Measurements from ENCODE around the gene PHAF1. TPM values are rescaled to one million over a fixed set of nuclear protein-coding genes. Genes with fewer than 3 reads are reported as not detected.

Gene PHAF1
- total and polyA plus RNA-seq, 3 experiments from 2014 or later = 14.7 to 21.2 (median 20.2) TPM

GRCh38 chr16:67166598-67167168 is 56.9 kb downstream of the PHAF1 start:
- peaks cover 44% of the 10 kb centered on the region for H3K4me1 ChIP-seq (ENCODE audit: insufficient read depth, low read length)
- Mint-ChIP-seq H3K27ac (no peak overlapping the region), H3K4me3 (peak overlapping the region in 1 of 7 donors; percentile 78), H3K36me3 (no peaks in the 10 kb centered on the region), H3K9me3 (peaks cover 0 to 2% (median 0%) of the 10 kb centered on the region in 5 donors), H3K4me1 (peaks cover 26 to 64% (median 35%) of the 10 kb centered on the region in 3 donors), H3K27me3 (peaks cover 60 to 69% of the 10 kb centered on the region in 2 donors)
- DNase-seq = no peak
- peaks cover 76% of the 10 kb centered on the region for H3K27me3 ChIP-seq (ENCODE audit: insufficient read depth, low read length, poor library complexity, severe bottlenecking)
- no peak overlapping the region for H3K27ac ChIP-seq (ENCODE audit: low read depth, low read length)
- no peaks in the 10 kb centered on the region for H3K9me3 ChIP-seq (ENCODE audit: low read length)
- no peaks in the 10 kb centered on the region for H3K36me3 ChIP-seq (ENCODE audit: insufficient read depth, low read length)
- ChIA-PET POLR2A (no interaction called here), CTCF (interaction anchor here (12.7 to 17.6 kb wide), 2 partner anchors 13 to 19 kb away, joined by 80 to 205 read pairs; partner anchors contain the start of genes B3GNT9, EXOC3L1 and MATCAP1)
- no peak overlapping the region for H3K4me3 ChIP-seq (ENCODE audit: low read length)

- Histone ChIP-seq H3K4me1 (ENCODE audit: insufficient read depth, low read length) (peaks cover 39% of the 10 kb centered on the region), H3K9me3 (ENCODE audit: low read length) (no peaks in the 10 kb centered on the region), H3K4me3 (ENCODE audit: low read length) (no peak overlapping the region), H3K27ac (ENCODE audit: low read depth, low read length) (no peak overlapping the region), H3K27me3 (ENCODE audit: insufficient read depth, low read length, poor library complexity, severe bottlenecking) (peaks cover 72% of the 10 kb centered on the region), H3K36me3 (ENCODE audit: insufficient read depth, low read length) (no peaks in the 10 kb centered on the region)
- H3K4me1 Mint-ChIP-seq = peaks cover 28 to 57% (median 29%) of the 10 kb centered on the region in 3 donors
- no peaks in the 10 kb centered on the region for H3K36me3 Mint-ChIP-seq
- H3K9me3 Mint-ChIP-seq = peaks cover 0 to 2% (median 0%) of the 10 kb centered on the region in 5 donors
- CTCF ChIA-PET = interaction anchor here (1.6 to 17.6 kb wide), 4 partner anchors 14 to 150 kb away, joined by 4 to 205 read pairs (median 50); partner anchors contain the start of genes B3GNT9, EXOC3L1 and MATCAP1
- DNase-seq = no peak
- POLR2A ChIA-PET = no interaction called here
- no peak overlapping the region for H3K4me3 Mint-ChIP-seq
- peaks cover 51 to 61% of the 10 kb centered on the region in 2 donors for H3K27me3 Mint-ChIP-seq
- no peak overlapping the region for H3K27ac Mint-ChIP-seq
Observed at GRCh38 chr16:67167588-67167987, 57.8 kb downstream of the PHAF1 start.

GRCh38 chr16:67169011-67169451 is 59.3 kb downstream of the PHAF1 start:
- Mint-ChIP-seq H3K27me3 (peaks cover 45 to 55% of the 10 kb centered on the region in 2 donors), H3K36me3 (no peaks in the 10 kb centered on the region), H3K4me1 (peaks cover 36 to 61% (median 39%) of the 10 kb centered on the region in 3 donors), H3K9me3 (peaks cover 0 to 2% (median 0%) of the 10 kb centered on the region in 5 donors), H3K27ac (no peak overlapping the region), H3K4me3 (peak overlapping the region in 1 of 7 donors; percentile 56)
- Histone ChIP-seq H3K4me1 (ENCODE audit: insufficient read depth, low read length) (peaks cover 35% of the 10 kb centered on the region), H3K27ac (ENCODE audit: low read depth, low read length) (no peak overlapping the region), H3K4me3 (ENCODE audit: low read length) (no peak overlapping the region), H3K36me3 (ENCODE audit: insufficient read depth, low read length) (no peaks in the 10 kb centered on the region), H3K9me3 (ENCODE audit: low read length) (no peaks in the 10 kb centered on the region), H3K27me3 (ENCODE audit: insufficient read depth, low read length, poor library complexity, severe bottlenecking) (peaks cover 58% of the 10 kb centered on the region)
- POLR2A ChIA-PET = no interaction called here
- CTCF ChIA-PET = interaction anchor here (0.8 to 12.7 kb wide), 9 partner anchors 9 to 151 kb away, joined by 3 to 80 read pairs (median 7); partner anchors contain the start of genes B3GNT9, FBXL8 and TRADD
- no peak for DNase-seq

GRCh38 chr16:67169642-67170167 is 60.0 kb downstream of the PHAF1 start:
- H3K4me1 ChIP-seq (ENCODE audit: insufficient read depth, low read length) = peaks cover 35% of the 10 kb centered on the region
- H3K4me3 Mint-ChIP-seq = peak overlapping the region; percentile 13 to 83 (median 70)
- H3K36me3 ChIP-seq (ENCODE audit: insufficient read depth, low read length) = no peaks in the 10 kb centered on the region
- H3K4me3 ChIP-seq (ENCODE audit: low read length) = peak overlapping the region; percentile 37
- ChIA-PET POLR2A (interaction anchor here (1.3 kb wide), 1 partner anchor 14 kb away, joined by 3 read pairs; no protein-coding TSS in a partner anchor), CTCF (interaction anchor here (1.4 to 12.7 kb wide), 7 partner anchors 8 to 50 kb away, joined by 3 to 80 read pairs (median 9); partner anchors contain the start of genes B3GNT9, FBXL8 and TRADD)
- peaks cover 36 to 62% (median 37%) of the 10 kb centered on the region in 3 donors for H3K4me1 Mint-ChIP-seq
- peaks cover 42 to 53% of the 10 kb centered on the region in 2 donors for H3K27me3 Mint-ChIP-seq
- H3K27me3 ChIP-seq (ENCODE audit: insufficient read depth, low read length, poor library complexity, severe bottlenecking) = peaks cover 60% of the 10 kb centered on the region
- peak in 1 of 5 donors; percentile 31 for DNase-seq
- H3K9me3 Mint-ChIP-seq = peaks cover 0 to 2% (median 0%) of the 10 kb centered on the region in 5 donors
- H3K27ac Mint-ChIP-seq = no peak overlapping the region
- H3K36me3 Mint-ChIP-seq = no peaks in the 10 kb centered on the region
- H3K9me3 ChIP-seq (ENCODE audit: low read length) = no peaks in the 10 kb centered on the region
- H3K27ac ChIP-seq (ENCODE audit: low read depth, low read length) = peak overlapping the region; percentile 57

GRCh38 chr16:67170168-67170948 is 60.6 kb downstream of the PHAF1 start, which contains the start of gene NOL3:
NOL3 (plus strand) TSS chr16:67170538.
- Mint-ChIP-seq H3K36me3 (no peaks in the 10 kb centered on the region), H3K4me1 (peaks cover 32 to 60% (median 33%) of the 10 kb centered on the region in 3 donors), H3K27ac (peak within 1 kb of the TSS in 2 of 8 donors; percentile 23 to 89), H3K4me3 (peak within 1 kb of the TSS; percentile 28 to 83 (median 70)), H3K27me3 (peaks cover 36 to 47% of the 10 kb centered on the region in 2 donors), H3K9me3 (peaks cover 0 to 2% (median 0%) of the 10 kb centered on the region in 5 donors)
- peak in 1 of 5 donors; percentile 46 for DNase-seq
- ChIA-PET POLR2A (interaction anchor here (0.8 to 1.3 kb wide), 4 partner anchors 10 to 17 kb away, joined by 3 to 5 read pairs (median 3); no protein-coding TSS in a partner anchor), CTCF (interaction anchor here (1.4 to 12.7 kb wide), 7 partner anchors 7 to 51 kb away, joined by 3 to 80 read pairs (median 9); partner anchors contain the start of genes B3GNT9, FBXL8 and TRADD)
- Histone ChIP-seq H3K36me3 (ENCODE audit: insufficient read depth, low read length) (no peaks in the 10 kb centered on the region), H3K27me3 (ENCODE audit: insufficient read depth, low read length, poor library complexity, severe bottlenecking) (peaks cover 54% of the 10 kb centered on the region), H3K4me1 (ENCODE audit: insufficient read depth, low read length) (peaks cover 31% of the 10 kb centered on the region), H3K27ac (ENCODE audit: low read depth, low read length) (peak within 1 kb of the TSS; percentile 57), H3K9me3 (ENCODE audit: low read length) (no peaks in the 10 kb centered on the region), H3K4me3 (ENCODE audit: low read length) (peak within 1 kb of the TSS; percentile 37)

- Histone ChIP-seq H3K36me3 (ENCODE audit: insufficient read depth, low read length) (no peaks in the 10 kb centered on the region), H3K27me3 (ENCODE audit: insufficient read depth, low read length, poor library complexity, severe bottlenecking) (peaks cover 51% of the 10 kb centered on the region), H3K4me3 (ENCODE audit: low read length) (no peak overlapping the region), H3K27ac (ENCODE audit: low read depth, low read length) (peak overlapping the region; percentile 57), H3K4me1 (ENCODE audit: insufficient read depth, low read length) (peaks cover 28% of the 10 kb centered on the region), H3K9me3 (ENCODE audit: low read length) (no peaks in the 10 kb centered on the region)
- peak overlapping the region; percentile 9 to 50 (median 28) for H3K4me3 Mint-ChIP-seq
- peaks cover 32 to 62% (median 38%) of the 10 kb centered on the region in 3 donors for H3K4me1 Mint-ChIP-seq
- H3K9me3 Mint-ChIP-seq = peaks cover 0 to 2% (median 0%) of the 10 kb centered on the region in 5 donors
- no peak for DNase-seq
- ChIA-PET POLR2A (interaction anchor here (0.8 to 1.3 kb wide), 4 partner anchors 11 to 18 kb away, joined by 3 to 5 read pairs (median 3); no protein-coding TSS in a partner anchor), CTCF (interaction anchor here (1.4 to 12.7 kb wide), 3 partner anchors 11 to 52 kb away, joined by 3 to 80 read pairs (median 19); partner anchors contain the start of genes B3GNT9, FBXL8 and TRADD)
- peak overlapping the region in 3 of 8 donors; percentile 23 to 89 (median 36) for H3K27ac Mint-ChIP-seq
- no peaks in the 10 kb centered on the region for H3K36me3 Mint-ChIP-seq
- peaks cover 34 to 44% of the 10 kb centered on the region in 2 donors for H3K27me3 Mint-ChIP-seq
Observed at GRCh38 chr16:67170949-67171649, 61.4 kb downstream of the PHAF1 start.

GRCh38 chr16:67173323-67173722 is 63.6 kb downstream of the PHAF1 start:
- H3K27me3 Mint-ChIP-seq = peaks cover 20 to 23% of the 10 kb centered on the region in 2 donors
- peaks cover 31% of the 10 kb centered on the region for H3K27me3 ChIP-seq (ENCODE audit: insufficient read depth, low read length, poor library complexity, severe bottlenecking)
- no peak overlapping the region for H3K27ac ChIP-seq (ENCODE audit: low read depth, low read length)
- CTCF ChIA-PET = interaction anchor here (0.5 to 4.8 kb wide), 9 partner anchors 9 to 196 kb away, joined by 3 to 30 read pairs (median 5); partner anchors contain the start of genes HSF4 and TRADD
- peak overlapping the region; percentile 75 to 92 (median 87) for H3K4me3 Mint-ChIP-seq
- peak overlapping the region; percentile 58 for H3K4me3 ChIP-seq (ENCODE audit: low read length)
- H3K9me3 ChIP-seq (ENCODE audit: low read length) = no peaks in the 10 kb centered on the region
- H3K9me3 Mint-ChIP-seq = peaks cover 0 to 1% (median 0%) of the 10 kb centered on the region in 5 donors
- H3K27ac Mint-ChIP-seq = peak overlapping the region in 5 of 8 donors; percentile 18 to 91 (median 50)
- peaks cover 44 to 67% (median 45%) of the 10 kb centered on the region in 3 donors for H3K4me1 Mint-ChIP-seq
- H3K4me1 ChIP-seq (ENCODE audit: insufficient read depth, low read length) = peaks cover 34% of the 10 kb centered on the region
- H3K36me3 ChIP-seq (ENCODE audit: insufficient read depth, low read length) = no peaks in the 10 kb centered on the region
- H3K36me3 Mint-ChIP-seq = no peaks in the 10 kb centered on the region
- no peak for DNase-seq
- POLR2A ChIA-PET = interaction anchor here (0.7 to 1.1 kb wide), 4 partner anchors 12 to 120 kb away, joined by 3 to 4 read pairs (median 3); no protein-coding TSS in a partner anchor
